Activated T-helper 1 cell treated with Interleukin-2 at 50 U/mL for 16 hours (primary cell): ENCODE measurements around the gene SSBP1.
"Not testable (repeated sequence)": the region's sequence is repeated elsewhere in the genome, so short reads cannot be mapped to it uniquely, and the experiment has no call there.

Source experiments
- DNase-seq: peaks from one replicate; pipeline ENCODE4 v3.0.0-alpha.2; 2020; ENCODE audit warnings: low read depth

The SSBP1 gene

GRCh38 chr7:141770083-141770583, 32.0 kb downstream of the SSBP1 start:
- not testable (repeated sequence) for DNase-seq

- no peak for DNase-seq
These were observed 38.2 kb downstream of the SSBP1 start, which contains the start of gene TAS2R4 for GRCh38 chr7:141776374-141776773. Gene TAS2R4 (plus strand): TSS chr7:141776674. CDS start chr7:141778489, 1,815 bp downstream.

GRCh38 chr7:141785706-141786552, 47.8 kb downstream of the SSBP1 start:
- no peak for DNase-seq

- DNase-seq, result no peak
These were observed 50.1 kb downstream of the SSBP1 start for GRCh38 chr7:141788296-141788695.

DNA sequence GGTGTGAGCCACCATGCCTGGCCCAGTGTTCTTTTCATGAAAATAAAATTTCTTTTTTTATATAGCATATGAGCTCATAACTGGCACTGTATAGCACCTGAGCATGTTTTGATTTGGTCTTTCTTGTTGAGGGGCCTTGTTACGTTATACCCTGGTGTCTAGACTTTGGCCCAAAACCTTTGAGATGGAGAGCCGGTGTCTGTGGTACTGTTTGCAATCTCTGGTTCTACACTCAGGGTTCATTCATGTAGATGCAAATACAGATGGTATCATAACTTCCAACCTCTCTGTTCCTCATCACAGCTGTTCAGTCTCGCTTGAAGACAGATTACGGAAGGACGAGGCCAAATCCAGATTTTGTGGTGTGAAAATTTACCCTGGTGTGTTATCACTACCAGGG, 51.8 kb downstream of the SSBP1 start, which contains the start of gene TAS2R5:
TSS of gene TAS2R5 (plus strand) at position 301 of the 400 bp plus-strand sequence. CDS start 145 bp downstream, outside the sequence.
- no peak for DNase-seq

- no peak for DNase-seq
These were observed 54.4 kb downstream of the SSBP1 start for GRCh38 chr7:141792526-141792925.
